Nucleus accumbens (tissue), 56 donors: Measurements from ENCODE around the gene RXRB.
"Not testable (repeated sequence)": the region's sequence is repeated elsewhere in the genome, so short reads cannot be mapped to it uniquely, and the experiment has no call there.

ENCODE experiments used
- DNase-seq, 56 donors: peaks; one replicate each; lab custom pipeline; 2025; lab: John Stamatoyannopoulos, UW

The RXRB gene

DNA sequence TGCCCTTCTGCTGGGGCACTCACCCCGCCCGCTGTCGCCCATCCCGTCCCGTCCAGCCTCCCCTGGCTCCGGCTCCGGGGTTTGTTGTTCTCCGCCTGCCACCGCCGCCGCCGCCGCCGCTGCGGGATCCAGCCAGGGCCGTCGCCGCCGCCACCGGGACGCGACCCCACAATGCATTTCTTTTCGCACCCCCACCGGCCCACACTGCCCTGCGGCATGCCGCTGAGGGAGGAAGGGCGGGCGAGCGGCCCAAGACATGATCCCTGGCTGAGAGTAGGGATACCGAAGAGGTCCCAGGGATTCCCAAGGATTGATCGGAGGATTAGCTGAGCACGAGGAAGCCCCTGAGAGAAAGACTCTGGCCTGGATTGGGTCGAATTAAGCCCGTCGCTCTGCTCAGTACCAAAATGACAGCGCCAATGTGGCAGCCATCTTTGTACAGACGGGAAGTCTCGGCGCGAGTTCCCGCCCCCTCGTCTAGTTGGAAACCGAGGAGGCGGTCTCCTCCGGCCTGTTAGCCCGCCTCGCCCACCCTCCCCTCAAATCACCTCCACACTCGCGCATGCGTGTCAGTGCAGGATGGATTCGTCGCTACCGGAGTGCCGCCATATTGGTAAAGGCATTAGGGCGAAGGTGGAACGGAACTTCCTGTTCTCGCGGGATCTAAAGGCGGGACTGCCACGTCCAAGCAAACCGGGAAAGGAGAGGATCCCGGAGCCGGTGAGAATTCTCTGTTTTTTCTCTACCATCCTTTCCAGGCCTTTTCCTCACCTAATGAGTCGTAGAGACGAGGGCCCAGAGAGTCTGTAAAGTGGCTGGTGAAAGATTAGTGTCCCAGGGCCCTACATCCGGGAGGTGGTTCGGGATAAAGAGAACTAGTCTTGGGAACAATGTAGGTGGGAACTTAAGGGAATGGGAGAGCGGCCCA lies at the start of gene RXRB, which contains the start of gene SLC39A7:
Gene RXRB (minus strand): TSS at position 447 of the 928 bp plus-strand sequence. CDS start 189 bp downstream, at position 258.
Gene SLC39A7 (plus strand): TSS at position 649 of the 928 bp plus-strand sequence. CDS start 379 bp downstream, outside the sequence.
- DNase-seq: peak; percentile 74 to 99 (median 97)

DNA sequence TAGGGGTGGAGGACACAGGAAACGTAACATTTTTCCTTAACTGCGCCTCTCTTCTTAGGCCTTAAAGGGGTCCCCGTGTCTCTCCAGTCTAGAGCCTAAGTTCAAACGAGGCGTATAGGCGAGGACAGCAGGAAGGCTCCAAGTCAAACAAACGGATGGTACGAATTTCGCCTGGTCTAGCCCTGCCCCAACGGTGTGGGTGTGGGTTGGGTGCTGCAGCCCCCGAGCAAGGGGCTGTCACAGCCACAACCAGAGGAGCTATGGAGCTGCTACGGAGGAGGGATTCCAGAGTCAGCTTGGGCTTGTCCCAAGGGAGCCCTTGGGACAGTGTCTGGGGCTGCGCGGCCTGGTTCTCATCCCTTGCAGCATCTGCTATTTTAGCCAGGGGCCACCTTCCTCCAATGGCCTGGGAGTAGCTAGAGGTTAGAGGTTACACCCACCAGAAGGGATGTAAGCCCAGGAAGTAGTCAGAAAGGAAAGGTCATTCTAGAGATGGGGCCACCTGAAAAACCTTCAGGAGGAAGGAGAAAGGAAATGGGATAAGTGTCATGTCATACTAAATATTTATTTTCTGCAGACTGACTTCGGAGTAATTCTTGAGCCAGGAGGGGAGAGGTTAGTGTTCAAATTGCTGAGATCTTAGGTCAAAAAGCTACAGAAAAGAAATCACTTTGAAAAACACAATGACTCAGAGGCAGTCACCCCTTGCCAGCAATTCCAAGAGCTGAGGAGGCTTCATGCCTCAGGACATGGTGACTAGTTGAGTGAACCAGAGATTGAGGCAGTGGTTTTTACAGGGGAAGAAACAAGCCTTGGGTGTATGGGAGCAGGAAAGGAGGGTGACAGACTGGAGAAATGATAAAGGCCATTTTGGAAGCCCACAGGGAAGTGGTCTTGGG lies 49.5 kb upstream of the RXRB start:
- DNase-seq: peak in 2 of 56 donors; percentile 23 to 40

DNA sequence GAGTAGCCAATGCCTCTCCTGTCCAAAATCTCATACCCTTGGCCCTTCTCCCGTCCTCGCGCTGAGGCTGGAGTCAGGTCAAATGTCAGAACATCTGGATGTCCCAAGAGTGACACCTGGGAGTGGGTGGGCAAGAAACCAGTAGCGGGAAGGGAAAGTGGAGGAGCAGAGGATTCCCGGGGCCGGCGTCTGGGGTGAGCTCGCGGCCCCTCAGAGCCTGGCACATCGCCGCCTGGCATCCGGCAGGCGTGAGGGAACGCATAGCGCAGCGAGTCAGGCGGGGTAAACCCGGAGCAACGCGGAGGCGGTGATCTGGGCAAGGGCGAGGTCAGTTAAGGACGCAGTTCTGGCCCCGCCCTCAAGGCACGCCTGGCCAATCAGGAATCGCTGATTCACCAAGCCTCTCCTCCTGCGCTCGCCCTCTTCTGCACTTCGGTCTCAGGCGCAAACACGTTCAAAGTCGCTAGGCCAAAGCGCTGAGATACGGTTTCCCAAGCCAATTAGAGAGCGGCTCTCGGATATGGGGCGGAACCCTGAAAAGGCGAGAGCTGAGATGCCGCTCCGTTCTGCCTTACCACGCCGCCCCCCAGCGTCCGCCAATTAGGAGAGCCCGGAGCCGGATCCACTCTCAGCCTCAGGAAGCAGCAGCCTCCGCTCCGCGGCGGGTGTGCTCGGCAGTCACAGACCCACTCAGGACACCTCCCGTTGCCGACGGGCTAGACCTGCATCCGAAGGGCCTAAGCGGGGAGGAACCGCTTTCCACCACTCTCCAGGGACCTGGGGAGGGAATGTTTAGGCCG lies 48.7 kb upstream of the RXRB start:
- DNase-seq: peak; percentile 72 to 99 (median 96)

DNA sequence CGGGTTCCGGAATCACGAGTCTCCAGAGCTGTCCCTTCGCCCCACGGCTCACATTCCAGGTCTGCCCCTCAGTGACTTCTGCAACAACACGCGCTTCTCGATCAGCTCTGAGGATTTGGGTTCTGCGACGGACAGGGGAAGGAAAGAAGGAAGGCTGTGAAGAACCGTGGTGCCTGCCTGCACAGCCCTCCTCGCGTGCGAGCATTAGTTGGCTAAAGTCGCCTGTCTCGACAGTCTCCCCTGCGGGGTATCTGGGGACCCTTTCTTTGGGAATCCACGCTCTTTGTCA lies 48.1 kb upstream of the RXRB start:
- DNase-seq: peak in 5 of 56 donors; percentile 57 to 82 (median 73)

DNA sequence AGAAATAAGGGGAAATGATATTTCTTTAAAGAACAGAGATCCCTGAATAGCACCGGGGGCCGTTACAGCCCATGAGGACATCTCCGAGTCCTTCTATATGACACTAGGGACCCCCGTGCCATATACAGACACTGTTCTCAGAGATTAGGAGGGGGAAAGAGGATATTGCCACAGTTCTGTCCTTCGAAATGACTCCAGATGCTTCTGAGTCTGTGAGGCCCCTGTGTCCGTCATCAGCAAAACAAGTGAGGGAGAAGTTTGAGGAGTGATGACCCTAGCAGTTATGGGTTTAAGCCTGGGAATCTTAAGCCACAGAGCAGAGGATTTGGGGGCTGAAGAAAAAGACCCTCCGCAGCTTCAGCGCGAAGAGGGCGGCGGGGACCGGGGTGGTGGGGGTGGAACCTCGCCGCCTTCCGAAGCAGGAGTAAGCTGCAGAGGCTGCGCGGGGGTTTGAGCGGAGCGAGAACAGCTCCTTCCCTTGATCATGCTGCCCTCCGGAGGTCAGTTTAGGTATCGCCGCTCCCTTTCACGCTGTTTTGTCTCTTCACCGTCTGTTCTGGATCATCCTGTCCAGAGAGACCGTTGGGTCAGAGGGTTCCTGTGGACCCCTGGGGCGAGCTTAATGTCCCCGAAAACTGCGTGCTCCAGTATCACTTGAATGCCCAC lies 47.6 kb upstream of the RXRB start:
- DNase-seq: peak in 54 of 56 donors; percentile 21 to 93 (median 76)

DNA sequence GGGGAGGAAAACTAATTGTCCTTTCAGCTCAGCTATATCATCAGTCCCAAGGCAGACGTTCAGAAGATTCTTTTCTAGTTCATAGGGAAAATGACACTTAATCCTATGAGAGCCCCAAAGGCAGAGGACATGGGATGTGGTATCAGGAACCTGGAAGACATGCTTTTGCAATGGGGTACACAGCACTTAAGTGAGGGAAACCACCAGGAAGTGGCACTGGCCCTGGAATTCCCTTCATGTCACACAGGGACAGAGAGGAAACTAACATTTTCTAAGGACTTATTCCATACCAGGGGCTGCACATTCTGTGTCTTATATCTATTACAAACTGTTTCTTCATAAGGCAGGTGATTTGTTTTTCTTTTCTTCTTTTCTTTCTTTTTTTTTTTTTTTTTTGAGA lies 43.0 kb upstream of the RXRB start:
- no peak for DNase-seq

DNA sequence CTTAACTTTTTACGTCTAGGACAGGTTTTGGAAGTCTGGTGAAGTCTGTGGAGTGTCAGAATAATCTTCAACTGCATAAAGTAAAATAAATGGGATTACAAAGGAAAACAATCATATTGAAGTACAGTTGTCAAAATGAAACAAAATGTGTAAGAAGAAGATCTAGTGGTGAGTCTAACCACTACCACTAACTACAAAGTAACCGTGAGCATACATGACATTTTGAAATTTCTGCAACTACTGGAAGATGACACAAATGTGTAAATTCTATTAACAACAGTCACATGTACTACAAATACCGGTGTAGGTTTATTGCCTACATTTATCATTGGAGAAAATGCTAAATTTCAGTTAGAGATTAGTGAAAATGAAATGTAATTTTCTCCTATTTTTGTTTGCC lies 41.5 kb upstream of the RXRB start:
- DNase-seq: no peak

DNA sequence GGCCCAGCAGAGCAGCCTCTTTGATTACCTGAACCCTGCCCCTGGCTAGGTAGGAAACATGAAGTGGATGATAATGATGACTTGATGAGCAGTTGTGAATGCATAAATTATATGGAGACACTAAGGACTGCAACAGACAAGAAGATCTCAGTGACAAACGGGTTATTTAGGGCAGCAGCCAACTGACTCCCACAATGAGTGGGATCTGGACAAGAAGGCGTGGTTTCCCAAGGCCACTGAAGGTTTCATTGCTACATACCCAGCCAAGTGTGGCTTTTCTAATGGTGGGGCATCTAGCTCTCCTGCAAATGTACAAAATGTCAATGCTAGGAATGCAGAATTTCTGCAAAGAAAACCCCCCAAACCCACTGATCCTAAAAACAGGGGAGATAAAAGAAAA lies 37.3 kb upstream of the RXRB start:
- no peak for DNase-seq

DNA sequence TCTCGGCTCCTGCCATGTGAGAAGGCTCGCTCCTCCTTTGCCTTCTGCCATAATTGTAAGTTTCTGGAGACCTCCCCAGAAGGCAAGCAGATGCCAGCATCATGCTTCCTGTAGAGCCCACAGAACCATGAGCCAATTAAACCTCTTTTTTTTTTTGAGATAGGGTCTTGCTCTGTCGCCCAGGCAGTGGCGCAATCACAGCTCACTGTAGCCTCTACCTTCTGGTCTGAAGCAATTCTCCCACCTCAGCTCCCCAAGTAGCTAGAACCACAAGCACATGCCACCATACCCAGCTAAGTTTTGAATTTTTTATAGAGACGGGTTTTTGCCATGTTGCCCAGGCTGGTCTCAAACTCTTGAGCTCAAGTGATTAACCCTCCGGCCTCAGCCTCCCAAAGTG lies 36.4 kb upstream of the RXRB start:
- no peak for DNase-seq

DNA sequence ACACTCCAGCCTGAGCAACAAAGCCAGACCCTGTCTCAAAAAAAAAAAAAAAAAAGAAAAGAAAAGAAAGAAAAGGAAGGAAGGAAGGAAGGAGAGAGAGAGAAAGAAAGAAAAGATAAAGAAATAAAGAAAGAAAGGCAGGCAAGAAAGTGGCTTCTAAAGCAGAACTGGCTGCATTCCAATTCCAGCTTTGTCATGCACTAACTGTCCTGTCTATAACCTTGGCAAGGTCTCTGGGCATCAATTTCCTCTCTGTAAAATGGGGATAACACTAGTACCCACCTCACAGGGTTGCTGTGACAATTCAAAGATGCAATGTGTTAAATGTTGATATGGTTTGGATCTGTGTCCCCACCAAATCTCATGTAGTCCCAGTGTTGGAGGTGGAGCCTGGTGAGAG lies 35.9 kb upstream of the RXRB start:
- no peak for DNase-seq

DNA sequence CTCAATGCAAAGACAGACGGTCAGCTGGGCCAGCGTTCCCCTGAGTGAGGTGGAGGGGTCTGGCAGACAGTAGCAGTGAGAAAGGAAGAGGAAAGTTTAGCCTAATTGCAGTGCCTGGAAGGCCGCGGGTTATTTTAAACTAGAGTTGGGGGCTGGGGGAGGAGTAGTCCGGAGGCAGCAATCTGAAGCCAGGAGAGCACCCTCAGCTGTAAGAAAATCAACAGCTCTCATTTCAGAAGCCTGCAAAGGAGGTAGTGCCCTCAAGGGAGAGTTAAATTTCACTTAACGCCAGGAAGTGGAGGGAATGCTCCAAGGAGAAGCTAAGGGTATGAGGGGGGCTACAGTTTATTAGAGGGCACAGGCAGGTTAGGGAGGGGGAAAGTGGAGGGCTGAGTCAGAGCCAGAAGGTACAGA lies 34.8 kb upstream of the RXRB start:
- no peak for DNase-seq

DNA sequence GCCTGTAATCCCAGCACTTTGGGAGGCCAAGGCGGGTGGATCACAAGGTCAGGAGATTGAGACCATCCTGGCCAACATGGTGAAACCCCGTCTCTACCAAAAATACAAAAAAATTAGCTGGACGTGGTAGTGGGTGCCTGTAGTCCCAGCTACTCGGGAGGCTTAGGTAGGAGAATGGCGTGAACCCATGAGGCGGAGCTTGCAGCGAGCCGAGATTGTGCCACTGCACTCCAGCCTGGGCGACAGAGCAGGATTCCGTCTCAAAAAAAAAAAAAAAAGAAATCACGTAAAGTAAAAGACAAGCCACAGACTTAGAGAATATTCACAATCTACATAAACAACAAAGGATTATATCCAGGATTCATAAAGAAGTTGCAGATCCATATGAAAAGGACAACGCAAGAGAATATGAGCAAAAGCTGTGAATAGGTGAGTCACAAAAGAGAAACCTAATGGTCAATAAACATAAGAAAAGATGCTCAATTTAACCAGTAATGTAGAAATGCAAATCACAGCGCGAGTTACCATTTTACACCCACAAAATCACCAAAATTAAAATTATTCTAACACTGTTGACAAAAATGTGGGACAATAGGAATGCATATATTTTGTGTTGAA lies 26.1 kb upstream of the RXRB start:
- not testable (repeated sequence) for DNase-seq

DNA sequence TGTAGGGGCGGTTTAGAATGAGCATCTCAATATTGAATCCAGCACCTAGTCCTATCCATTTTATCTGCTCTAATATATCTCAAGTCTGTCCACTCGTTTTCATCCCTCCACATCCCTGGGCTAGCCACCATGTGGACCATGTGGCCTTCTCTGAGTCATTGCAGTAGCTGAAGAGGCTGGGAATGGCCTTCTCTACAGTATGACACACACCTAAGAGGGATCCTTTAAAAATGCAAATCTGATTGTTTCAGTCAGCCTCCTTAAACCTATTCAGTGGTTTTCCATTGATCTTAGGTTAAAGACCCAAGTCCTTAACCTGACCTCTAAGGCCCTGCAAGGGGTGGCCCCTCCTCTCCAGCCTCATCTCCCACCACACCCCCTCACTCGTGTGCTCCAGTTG lies 17.2 kb upstream of the RXRB start:
- DNase-seq: no peak

DNA sequence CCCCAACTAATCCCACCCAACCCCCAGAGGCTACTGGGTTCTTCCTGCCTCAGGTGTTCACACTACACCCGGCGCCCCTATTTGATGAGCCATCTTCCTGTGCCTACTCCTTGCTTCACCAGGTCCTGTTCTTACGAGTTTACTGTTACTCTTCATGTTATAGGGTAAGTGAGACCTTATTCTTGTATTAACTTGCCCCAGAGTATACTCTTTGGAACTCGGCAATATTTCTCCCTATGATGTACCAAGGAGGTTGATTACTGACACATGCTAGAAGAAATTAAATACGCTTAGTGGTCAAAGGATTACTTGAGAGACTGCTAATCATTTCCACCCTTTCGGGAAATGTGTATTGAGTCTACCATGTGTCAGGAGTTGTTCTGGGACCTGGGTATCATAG lies 16.8 kb upstream of the RXRB start:
- DNase-seq: no peak

DNA sequence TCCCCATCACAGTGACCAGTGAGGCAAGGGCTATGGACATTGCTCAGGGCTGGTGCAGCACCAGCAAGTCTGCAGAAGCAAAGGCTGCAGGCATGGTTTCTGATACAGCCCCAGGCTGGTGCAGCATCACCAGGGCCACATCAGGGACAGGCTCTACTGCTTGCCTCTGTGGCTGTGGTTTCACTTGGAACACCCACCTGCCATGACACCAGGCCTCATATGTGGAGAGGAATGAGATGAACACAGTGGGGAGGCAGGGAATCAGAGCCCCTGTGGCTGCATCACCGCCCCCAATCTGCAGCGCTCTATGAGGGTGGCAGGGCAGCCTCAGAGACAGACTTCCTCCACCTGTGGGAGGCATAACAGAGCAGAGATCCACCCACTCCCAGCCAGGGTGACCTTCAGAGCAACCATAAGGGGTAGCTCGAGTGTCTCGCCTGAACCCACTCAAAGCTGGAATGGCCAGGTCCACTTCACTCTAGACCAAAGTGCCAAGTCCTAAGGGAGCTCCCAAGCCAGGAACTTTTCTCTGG lies 15.7 kb upstream of the RXRB start:
- DNase-seq: no peak

DNA sequence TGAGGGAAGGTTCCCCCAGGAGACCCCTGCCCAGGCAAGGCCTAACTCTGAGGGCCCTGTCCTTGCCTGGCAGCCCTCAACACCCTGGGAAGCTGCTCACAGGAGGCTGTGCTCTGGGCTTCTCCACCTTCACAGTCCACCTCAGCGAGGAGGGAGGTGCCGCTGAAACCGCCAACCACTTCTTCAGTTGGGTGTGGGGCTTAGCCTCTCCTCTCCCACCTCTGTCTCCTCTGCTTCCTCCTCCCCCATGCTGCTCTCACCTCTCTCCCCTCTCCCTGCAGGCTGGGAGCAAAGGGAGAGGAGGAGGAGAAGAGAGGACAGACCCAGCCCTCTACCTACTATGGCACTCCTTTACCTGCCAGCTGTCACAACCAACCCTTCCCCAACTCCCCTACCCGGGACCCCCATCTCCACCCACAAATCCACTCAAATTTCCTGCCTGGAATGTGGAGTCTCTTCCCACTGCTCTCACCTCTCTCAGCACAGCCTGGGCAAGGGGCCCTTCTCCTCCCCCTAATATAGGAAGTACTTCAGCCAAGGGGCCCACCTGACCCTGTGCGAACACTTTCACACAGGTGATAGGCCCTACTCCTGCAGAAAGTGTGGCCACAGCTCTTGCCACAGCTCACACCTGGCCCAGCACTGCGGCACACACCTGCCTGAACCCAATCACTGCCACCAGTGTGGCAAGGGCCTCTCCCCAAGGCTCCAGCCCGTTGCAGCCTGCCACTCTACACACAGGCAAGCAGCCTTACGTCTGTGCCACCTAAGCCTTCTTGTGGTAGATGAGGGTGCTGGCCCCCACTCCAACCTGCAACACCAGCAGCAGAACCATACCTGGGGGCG lies 15.0 kb upstream of the RXRB start:
- no peak for DNase-seq

DNA sequence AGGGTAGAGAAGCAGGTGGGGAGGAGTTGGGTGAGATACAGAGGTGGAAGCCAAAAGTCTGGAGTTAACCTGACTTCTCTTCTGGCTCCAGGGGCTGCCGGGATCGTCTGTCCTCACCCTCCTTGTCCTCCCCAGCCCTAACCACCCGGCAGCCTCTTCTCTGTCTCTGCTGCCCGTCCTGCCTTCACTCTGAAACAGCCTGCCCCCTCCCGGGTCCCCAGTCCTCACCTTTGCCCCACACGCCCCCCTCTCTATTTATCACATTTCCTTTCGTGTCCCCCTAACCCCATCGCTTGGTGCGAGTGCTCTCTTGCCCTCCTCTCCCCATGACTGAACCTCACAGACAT lies 13.5 kb upstream of the RXRB start:
- DNase-seq: no peak
